ENCODE data around the gene MYRIP. TPM values are rescaled to one million over a fixed set of nuclear protein-coding genes. Genes with fewer than 3 reads are reported as not detected.

Gene MYRIP
- polyA plus RNA-seq, 1 experiment, result not detected

- no peak for DNase-seq (ENCODE audit: low read depth, low spot score)
- Histone ChIP-seq H3K27ac (ENCODE audit: low read depth, low read length) (no peak overlapping the region), H3K9me3 (ENCODE audit: control insufficient read depth, insufficient read depth, low read length) (peaks cover 18% of the 10 kb centered on the region), H3K4me3 (ENCODE audit: low read depth, low read length) (no peak overlapping the region), H3K27me3 (ENCODE audit: control insufficient read depth, insufficient read depth, low read length) (no peaks in the 10 kb centered on the region)
- POLR2A ChIA-PET, result no interaction called here
- TF ChIP-seq CTCF (IDR thresholded peaks at IDR 0.05; ENCODE audit: low read depth, low read length), result no peak
- CTCF ChIA-PET, result interaction anchor here (1.9 kb wide), 1 partner anchor 447 kb away, joined by 16 read pairs; no protein-coding TSS in a partner anchor
Measured at GRCh38 chr3:39989746-39990145, 180.3 kb downstream of the MYRIP start.

GRCh38 chr3:39990532-39990931, 181.1 kb downstream of the MYRIP start:
- H3K9me3 ChIP-seq (ENCODE audit: control insufficient read depth, insufficient read depth, low read length), result peaks cover 18% of the 10 kb centered on the region
- no peak overlapping the region for H3K27ac ChIP-seq (ENCODE audit: low read depth, low read length)
- ChIA-PET CTCF (interaction anchor here (1.2 to 1.9 kb wide), 2 partner anchors 448 to 545 kb away, joined by 3 to 16 read pairs; no protein-coding TSS in a partner anchor), POLR2A (no interaction called here)
- TF ChIP-seq CTCF (IDR thresholded peaks at IDR 0.05; ENCODE audit: low read depth, low read length), result peak; percentile 33
- DNase-seq (ENCODE audit: low read depth, low spot score), result no peak
- H3K4me3 ChIP-seq (ENCODE audit: low read depth, low read length), result no peak overlapping the region
- H3K27me3 ChIP-seq (ENCODE audit: control insufficient read depth, insufficient read depth, low read length), result no peaks in the 10 kb centered on the region

GRCh38 chr3:40008796-40009195, 199.4 kb downstream of the MYRIP start:
- H3K9me3 ChIP-seq (ENCODE audit: control insufficient read depth, insufficient read depth, low read length), result peaks cover 11% of the 10 kb centered on the region
- DNase-seq (ENCODE audit: low read depth, low spot score), result no peak
- ChIA-PET POLR2A (no interaction called here), CTCF (no interaction called here)
- no peak overlapping the region for H3K4me3 ChIP-seq (ENCODE audit: low read depth, low read length)
- no peak overlapping the region for H3K27ac ChIP-seq (ENCODE audit: low read depth, low read length)
- no peak for TF ChIP-seq CTCF (IDR thresholded peaks at IDR 0.05; ENCODE audit: low read depth, low read length)
- H3K27me3 ChIP-seq (ENCODE audit: control insufficient read depth, insufficient read depth, low read length), result no peaks in the 10 kb centered on the region

GRCh38 chr3:40009991-40010390, 200.6 kb downstream of the MYRIP start:
- Histone ChIP-seq H3K4me3 (ENCODE audit: low read depth, low read length) (no peak overlapping the region), H3K9me3 (ENCODE audit: control insufficient read depth, insufficient read depth, low read length) (peaks cover 11% of the 10 kb centered on the region), H3K27ac (ENCODE audit: low read depth, low read length) (no peak overlapping the region), H3K27me3 (ENCODE audit: control insufficient read depth, insufficient read depth, low read length) (no peaks in the 10 kb centered on the region)
- POLR2A ChIA-PET, result no interaction called here
- TF ChIP-seq CTCF (IDR thresholded peaks at IDR 0.05; ENCODE audit: low read depth, low read length), result no peak
- CTCF ChIA-PET, result no interaction called here
- no peak for DNase-seq (ENCODE audit: low read depth, low spot score)

GRCh38 chr3:40012381-40012780, 203.0 kb downstream of the MYRIP start:
- no peak for DNase-seq (ENCODE audit: low read depth, low spot score)
- ChIA-PET CTCF (interaction anchor here (0.5 kb wide), 1 partner anchor 122 kb away, joined by 3 read pairs; no protein-coding TSS in a partner anchor), POLR2A (no interaction called here)
- Histone ChIP-seq H3K9me3 (ENCODE audit: control insufficient read depth, insufficient read depth, low read length) (peaks cover 21% of the 10 kb centered on the region), H3K4me3 (ENCODE audit: low read depth, low read length) (no peak overlapping the region), H3K27me3 (ENCODE audit: control insufficient read depth, insufficient read depth, low read length) (no peaks in the 10 kb centered on the region), H3K27ac (ENCODE audit: low read depth, low read length) (no peak overlapping the region)
- TF ChIP-seq CTCF (IDR thresholded peaks at IDR 0.05; ENCODE audit: low read depth, low read length), result no peak
